CD14-positive monocyte (primary cell): ENCODE results near the gene USB1. TPM values are rescaled to one million over a fixed set of nuclear protein-coding genes. Genes with fewer than 3 reads are reported as not detected.

Source experiments
- DNase-seq, 3 donors: peaks; one replicate each; pipeline ENCODE4 v3.0.0-alpha.2; 2011 to 2022
- H2AFZ ChIP-seq: 2 replicates; pipeline ENCODE4 v1.6.0; 2012; ENCODE audit warnings: mild to moderate bottlenecking, low read depth, low read length, inconsistent platforms; ENCODE audit not compliant: insufficient read depth, poor library complexity, severe bottlenecking
- H3K27ac ChIP-seq, 2 donors: 1 replicate in 1 of 2; 2 replicates in 1 of 2; pipeline ENCODE4 v1.5.1; 2012 to 2013; ENCODE audit warnings: low read length in 2 of 2, control low read depth in 1 of 2, inconsistent platforms in 1 of 2, low read depth in 1 of 2, mild to moderate bottlenecking in 1 of 2
- H3K27me3 ChIP-seq, 2 donors: one replicate each; pipeline versions ENCODE4 v1.6.0 to v1.6.1; 2011 to 2013; ENCODE audit warnings: low read length in 2 of 2; ENCODE audit not compliant: control insufficient read depth in 2 of 2, insufficient read depth in 2 of 2
- H3K36me3 ChIP-seq, 2 donors: replicated peaks in 1 of 2; 1 replicate in 1 of 2; 2 replicates in 1 of 2; pipeline versions ENCODE4 v1.5.1 to v1.6.1; 2012 to 2013; ENCODE audit warnings: low read length in 2 of 2, control low read depth in 1 of 2, inconsistent platforms in 1 of 2, mild to moderate bottlenecking in 1 of 2; ENCODE audit not compliant: insufficient read depth in 2 of 2, control insufficient read depth in 1 of 2
- H3K4me1 ChIP-seq, 2 donors: 1 replicate in 1 of 2; 2 replicates in 1 of 2; pipeline versions ENCODE4 v1.5.1 to v1.6.1; 2012 to 2013; ENCODE audit warnings: low read length in 2 of 2, control low read depth in 1 of 2, inconsistent platforms in 1 of 2, mild to moderate bottlenecking in 1 of 2, moderate library complexity in 1 of 2; ENCODE audit not compliant: insufficient read depth in 2 of 2, control insufficient read depth in 1 of 2
- H3K4me2 ChIP-seq: replicated peaks from 2 replicates; pipeline ENCODE3; 2012; ENCODE audit warnings: low read length, moderate library complexity, mild to moderate bottlenecking; ENCODE audit not compliant: poor library complexity, severe bottlenecking; ENCODE audit errors: extremely low read depth
- H3K4me3 ChIP-seq, 3 experiments: fragments of 200-600 bp in 1 of 3; sonication (generic) in 1 of 3; replicated peaks in 1 of 3; 1 replicate in 2 of 3; 2 replicates in 1 of 3; pipeline ENCODE4 v1.5.1; 2011 to 2013; ENCODE audit warnings: low read length in 3 of 3, mild to moderate bottlenecking in 3 of 3, control low read depth in 2 of 3, low read depth in 2 of 3, inconsistent platforms in 1 of 3, moderate library complexity in 1 of 3
- H3K79me2 ChIP-seq: 2 replicates; pipeline ENCODE4 v1.6.0; 2012; ENCODE audit warnings: mild to moderate bottlenecking, control low read depth, inconsistent platforms, low read length, moderate library complexity; ENCODE audit not compliant: insufficient read depth
- H3K9ac ChIP-seq: 2 replicates; pipeline ENCODE4 v1.6.0; 2017; ENCODE audit warnings: low read length, mild to moderate bottlenecking; ENCODE audit not compliant: insufficient read depth, poor library complexity, severe bottlenecking
- H3K9me3 ChIP-seq, 2 donors: replicated peaks in 1 of 2; 1 replicate in 1 of 2; 2 replicates in 1 of 2; pipeline versions ENCODE4 v1.5.1 to v1.6.1; 2012 to 2013; ENCODE audit warnings: low read length in 2 of 2, control low read depth in 1 of 2; ENCODE audit not compliant: control insufficient read depth in 1 of 2, insufficient read depth in 1 of 2
- H4K20me1 ChIP-seq: 2 replicates; pipeline ENCODE4 v1.6.0; 2012; ENCODE audit warnings: mild to moderate bottlenecking, low read length, control low read depth, moderate library complexity; ENCODE audit not compliant: insufficient read depth
- H3K27ac Mint-ChIP-seq, 7 donors: one replicate each; pipeline ENCODE4 v1.8.0; 2020; ENCODE audit warnings: mild to moderate bottlenecking in 7 of 7, mixed read lengths in 7 of 7, moderate library complexity in 6 of 7, inconsistent platforms in 2 of 7
- H3K27me3 Mint-ChIP-seq, 3 donors: one replicate each; pipeline ENCODE4 v1.8.0; 2021 to 2022; ENCODE audit warnings: low read depth in 3 of 3, mild to moderate bottlenecking in 3 of 3, mixed read lengths in 3 of 3, moderate library complexity in 3 of 3, inconsistent platforms in 1 of 3
- H3K36me3 Mint-ChIP-seq, 2 donors: one replicate each; pipeline ENCODE4 v1.8.0; 2020; ENCODE audit warnings: mixed read lengths in 2 of 2, inconsistent platforms in 1 of 2, mild to moderate bottlenecking in 1 of 2
- H3K4me1 Mint-ChIP-seq: one replicate; pipeline ENCODE4 v1.8.0; 2020; ENCODE audit warnings: mild to moderate bottlenecking, mixed read lengths
- H3K4me3 Mint-ChIP-seq, 2 donors: one replicate each; pipeline ENCODE4 v1.8.0; 2020; ENCODE audit warnings: mild to moderate bottlenecking in 2 of 2, mixed read lengths in 2 of 2, moderate library complexity in 1 of 2
- H3K9me3 Mint-ChIP-seq, 7 donors: one replicate each; pipeline ENCODE4 v1.8.0; 2020 to 2022; ENCODE audit warnings: mixed read lengths in 7 of 7, mild to moderate bottlenecking in 6 of 7, moderate library complexity in 6 of 7, inconsistent platforms in 2 of 7
- WGBS: methylation state at CpG from one replicate; pipeline ENCODE4 v1.1.5; 2013; ENCODE audit warnings: missing lambda C conversion rate; ENCODE audit not compliant: insufficient coverage; 5-methylcytosine and 5-hydroxymethylcytosine counted together
- intact Hi-C, 2 donors: fragments of 100-400 bp; cut with micrococcal nuclease; formaldehyde crosslinking; loops; one replicate each; pipeline versions ENCODE4 v1.15.0 to v1.15.1; 2023
- polyA plus RNA-seq, 3 donors: library from polyadenylated mRNA; depleted of rRNA in 1 of 3; unstranded in 2 of 3; stranded (reverse) in 1 of 3; fragments of 300-500 nt in 2 of 3; fragments of >200 nt in 1 of 3; fragmentation: Illumina TruSeq in 2 of 3; gene quantifications; 1 replicate in 2 of 3; 2 replicates in 1 of 3; pipeline ENCODE4 v1.2.3, GENCODE V29; 2012 to 2021
- TF ChIP-seq, protein P1 (sequence below): fragments of 200-600 bp; IDR thresholded peaks from one replicate; pipeline ENCODE4 v1.8.0; 2022; ENCODE audit warnings: antibody characterized with exemption, mild to moderate bottlenecking

USB1 gene
- polyA plus RNA-seq, 3 donors, result 25.7 to 55.7 (median 44.4) TPM

GRCh38 chr16:57953857-57954256 is 47.4 kb upstream of the USB1 start:
- Histone ChIP-seq H2AFZ (no peak overlapping the region), H3K27ac (no peak overlapping the region), H3K4me3 (no peak overlapping the region), H3K79me2 (no peaks in the 10 kb centered on the region), H3K4me1 (no peaks in the 10 kb centered on the region), H3K9me3 (no peaks in the 10 kb centered on the region), H3K9ac (no peak overlapping the region), H3K4me2 (no peak overlapping the region), H3K27me3 (no peaks in the 10 kb centered on the region), H4K20me1 (no peaks in the 10 kb centered on the region), H3K36me3 (no peaks in the 10 kb centered on the region)
- H3K4me3 Mint-ChIP-seq, result no peak overlapping the region
- no peak overlapping the region for H3K27ac Mint-ChIP-seq
- H3K27me3 Mint-ChIP-seq, result peaks cover 0 to 4% (median 1%) of the 10 kb centered on the region in 3 donors
- no CpG with 5 or more reads among the region's 1 CpG for WGBS
- H3K4me1 Mint-ChIP-seq, result no peaks in the 10 kb centered on the region
- intact Hi-C loops, result no loop called here
- no peak for DNase-seq
- TF ChIP-seq, protein P1, sequence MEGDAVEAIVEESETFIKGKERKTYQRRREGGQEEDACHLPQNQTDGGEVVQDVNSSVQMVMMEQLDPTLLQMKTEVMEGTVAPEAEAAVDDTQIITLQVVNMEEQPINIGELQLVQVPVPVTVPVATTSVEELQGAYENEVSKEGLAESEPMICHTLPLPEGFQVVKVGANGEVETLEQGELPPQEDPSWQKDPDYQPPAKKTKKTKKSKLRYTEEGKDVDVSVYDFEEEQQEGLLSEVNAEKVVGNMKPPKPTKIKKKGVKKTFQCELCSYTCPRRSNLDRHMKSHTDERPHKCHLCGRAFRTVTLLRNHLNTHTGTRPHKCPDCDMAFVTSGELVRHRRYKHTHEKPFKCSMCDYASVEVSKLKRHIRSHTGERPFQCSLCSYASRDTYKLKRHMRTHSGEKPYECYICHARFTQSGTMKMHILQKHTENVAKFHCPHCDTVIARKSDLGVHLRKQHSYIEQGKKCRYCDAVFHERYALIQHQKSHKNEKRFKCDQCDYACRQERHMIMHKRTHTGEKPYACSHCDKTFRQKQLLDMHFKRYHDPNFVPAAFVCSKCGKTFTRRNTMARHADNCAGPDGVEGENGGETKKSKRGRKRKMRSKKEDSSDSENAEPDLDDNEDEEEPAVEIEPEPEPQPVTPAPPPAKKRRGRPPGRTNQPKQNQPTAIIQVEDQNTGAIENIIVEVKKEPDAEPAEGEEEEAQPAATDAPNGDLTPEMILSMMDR, result no peak
- no peaks in the 10 kb centered on the region for H3K36me3 Mint-ChIP-seq
- H3K9me3 Mint-ChIP-seq, result peaks cover 0 to 6% (median 0%) of the 10 kb centered on the region in 7 donors

GRCh38 chr16:57955572-57956188 is 45.5 kb upstream of the USB1 start:
- Mint-ChIP-seq H3K4me3 (no peak overlapping the region), H3K27ac (no peak overlapping the region), H3K36me3 (no peaks in the 10 kb centered on the region), H3K9me3 (peaks cover 0 to 2% (median 0%) of the 10 kb centered on the region in 7 donors), H3K4me1 (no peaks in the 10 kb centered on the region), H3K27me3 (peaks cover 0 to 5% (median 3%) of the 10 kb centered on the region in 3 donors)
- H3K9ac ChIP-seq, result no peak overlapping the region
- H3K4me1 ChIP-seq, result no peaks in the 10 kb centered on the region
- no peaks in the 10 kb centered on the region for H4K20me1 ChIP-seq
- no peak for DNase-seq
- H3K4me3 ChIP-seq, result no peak overlapping the region
- no peak overlapping the region for H3K4me2 ChIP-seq
- no peaks in the 10 kb centered on the region for H3K79me2 ChIP-seq
- no peaks in the 10 kb centered on the region for H3K9me3 ChIP-seq
- H3K36me3 ChIP-seq, result no peaks in the 10 kb centered on the region
- intact Hi-C loops, result no loop called here
- H3K27ac ChIP-seq, result no peak overlapping the region
- H2AFZ ChIP-seq, result no peak overlapping the region
- WGBS, result 94% methylated on average over 12 of the region's 12 CpGs
- no peaks in the 10 kb centered on the region for H3K27me3 ChIP-seq
- TF ChIP-seq, protein P1, result no peak
